Bone marrow (tissue), 2 donors: Measurements from ENCODE around the gene SOX13.

Experiments used
- DNase-seq, 2 donors: peaks; one replicate each; lab custom pipeline; 2025; lab: John Stamatoyannopoulos, UW

The SOX13 gene

GRCh38 chr1:204132718-204133117 is 59.8 kb downstream of the SOX13 start:
- DNase-seq = no peak

- DNase-seq = no peak
Observed at GRCh38 chr1:204134103-204134502, 61.2 kb downstream of the SOX13 start.

- DNase-seq = no peak
Observed at GRCh38 chr1:204136814-204137213, 63.9 kb downstream of the SOX13 start.

- no peak for DNase-seq
Observed at GRCh38 chr1:204139088-204139487, 66.2 kb downstream of the SOX13 start.

GRCh38 chr1:204139952-204140351 is 67.0 kb downstream of the SOX13 start:
- no peak for DNase-seq

GRCh38 chr1:204141131-204141530 is 68.2 kb downstream of the SOX13 start:
- DNase-seq = no peak

- DNase-seq = no peak
Observed at GRCh38 chr1:204142032-204142974, 69.4 kb downstream of the SOX13 start.

- DNase-seq = no peak
Observed at GRCh38 chr1:204143276-204144041, 70.5 kb downstream of the SOX13 start.

- DNase-seq = no peak
Observed at GRCh38 chr1:204145033-204145504, 72.2 kb downstream of the SOX13 start.

GRCh38 chr1:204146309-204146708 is 73.4 kb downstream of the SOX13 start:
- DNase-seq = no peak

GRCh38 chr1:204146965-204147364 is 74.0 kb downstream of the SOX13 start:
- DNase-seq = no peak

- DNase-seq = no peak
Observed at GRCh38 chr1:204147406-204148383, 74.8 kb downstream of the SOX13 start.

- DNase-seq = no peak
Observed at GRCh38 chr1:204149107-204149506, 76.2 kb downstream of the SOX13 start.

- DNase-seq = no peak
Observed at GRCh38 chr1:204149635-204150565, 77.0 kb downstream of the SOX13 start.

- no peak for DNase-seq
Observed at GRCh38 chr1:204150702-204151551, 78.0 kb downstream of the SOX13 start.

GRCh38 chr1:204151552-204152309 is 78.8 kb downstream of the SOX13 start, which contains the start of gene ETNK2:
Gene ETNK2, minus strand, starts transcription at chr1:204152044. Its CDS starts 192 bp downstream, at chr1:204151852.
- DNase-seq = peak in 1 of 2 donors; percentile 11

- no peak for DNase-seq
Observed at GRCh38 chr1:204152310-204153044, 79.6 kb downstream of the SOX13 start.

- no peak for DNase-seq
Observed at GRCh38 chr1:204153667-204154066, 80.8 kb downstream of the SOX13 start.
